HepG2 (cell line): ENCODE data around the gene UBE2G2. TPM values are rescaled to one million over a fixed set of nuclear protein-coding genes. Genes with fewer than 3 reads are reported as not detected.

ENCODE experiments used
- ATAC-seq: fragments of 200-7000 bp; cut with Tn5 transposase; 3 replicates; pipeline ENCODE4 v1.9.1; 2020; ENCODE audit warnings: mild to moderate bottlenecking, moderate library complexity
- BruUV-seq: library from RNA; stranded (reverse); fragments of 400-500 nt; replicated peaks from 2 replicates; lab custom pipeline; 2021; lab: Mats Ljungman, UMichigan
- CTCF ChIA-PET: fragments of 300-600 bp; formaldehyde crosslinking; extraction: SDS; loops from one replicate; lab custom pipeline; 2021; ENCODE audit warnings: low total read pairs, inconsistent platforms, low intra/inter-chr PET ratio; lab: Yijun Ruan, JAX
- POLR2A ChIA-PET: fragments of 350-600 bp; sonication (Branson Sonifier 250); formaldehyde crosslinking; loops from one replicate; lab custom pipeline; 2020; ENCODE audit warnings: antibody characterized with exemption, inconsistent platforms; lab: Yijun Ruan, JAX
- DNase-seq: peaks from one replicate; pipeline ENCODE4 v3.0.0-alpha.2; 2015; ENCODE audit warnings: low spot score
- FAIRE-seq: peaks from 3 replicates; lab custom pipeline; 2011; peaks lifted over from hg19 to GRCh38; lab: Jason Lieb, UNC
- H2AFZ ChIP-seq: one replicate; pipeline ENCODE4 v1.6.1; 2011; ENCODE audit warnings: low read length, inconsistent platforms
- H3K27ac ChIP-seq: fragments of 300-600 bp; 3 replicates; pipeline ENCODE4 v1.8.0; 2011; ENCODE audit warnings: mixed run types, mild to moderate bottlenecking, mixed read lengths, low read length, inconsistent platforms; ENCODE audit not compliant: insufficient read depth; ENCODE audit errors: extremely low read length
- H3K27me3 ChIP-seq, 2 experiments: fragments of 200-600 bp in 1 of 2; 2 replicates in 1 of 2; 3 replicates in 1 of 2; pipeline versions ENCODE4 v1.6.0 to v1.8.0; 2011; ENCODE audit warnings: low read length in 2 of 2, mild to moderate bottlenecking in 2 of 2, moderate library complexity in 2 of 2, inconsistent platforms in 1 of 2; ENCODE audit not compliant: insufficient read depth in 2 of 2, control insufficient read depth in 1 of 2
- H3K36me3 ChIP-seq, 2 experiments: fragments of 200-600 bp in 1 of 2; replicated peaks in 1 of 2; 2 replicates in 1 of 2; 3 replicates in 1 of 2; pipeline versions ENCODE4 v1.5.1 to v1.8.0; 2011; ENCODE audit warnings: low read length in 2 of 2, inconsistent platforms in 1 of 2; ENCODE audit not compliant: insufficient read depth in 2 of 2, control insufficient read depth in 1 of 2
- H3K4me1 ChIP-seq: 2 replicates; pipeline ENCODE4 v1.5.1; 2012; ENCODE audit warnings: low read length, inconsistent platforms; ENCODE audit not compliant: insufficient read depth
- H3K4me2 ChIP-seq: 2 replicates; pipeline ENCODE4 v1.6.0; 2011; ENCODE audit warnings: low read depth, low read length, inconsistent platforms
- H3K4me3 ChIP-seq, 3 experiments: fragments of 200-600 bp in 1 of 3; sonication (generic), shearing (Covaris generic) in 1 of 3; replicated peaks in 1 of 3; 2 replicates each; pipeline ENCODE4 v1.5.1; 2011 to 2016; ENCODE audit warnings: low read length in 3 of 3, inconsistent platforms in 2 of 3, low read depth in 2 of 3, mild to moderate bottlenecking in 2 of 3, control low read depth in 1 of 3, mixed read lengths in 1 of 3; ENCODE audit not compliant: insufficient read depth in 1 of 3
- H3K79me2 ChIP-seq: one replicate; pipeline ENCODE4 v1.6.1; 2011; ENCODE audit warnings: low read length, inconsistent platforms; ENCODE audit not compliant: insufficient read depth
- H3K9ac ChIP-seq: 2 replicates; pipeline ENCODE4 v1.6.0; 2011; ENCODE audit warnings: mild to moderate bottlenecking, low read depth, low read length, inconsistent platforms; ENCODE audit not compliant: insufficient read depth
- H3K9me3 ChIP-seq: 2 replicates; pipeline ENCODE4 v1.5.1; 2012; ENCODE audit warnings: mild to moderate bottlenecking, low read length
- H4K20me1 ChIP-seq: 2 replicates; pipeline ENCODE4 v1.6.0; 2011; ENCODE audit warnings: inconsistent platforms, mild to moderate bottlenecking, low read length, moderate library complexity; ENCODE audit not compliant: insufficient read depth
- BRCA1 ChIP-seq: sonication (generic); formaldehyde crosslinking; IDR thresholded peaks from 2 replicates; pipeline ENCODE4 v1.4.0; 2020; ENCODE audit warnings: missing genetic modification reagents
- FIP1L1 ChIP-seq: fragments of 200-400 bp; formaldehyde crosslinking; IDR thresholded peaks from 2 replicates; pipeline ENCODE4 v1.6.1; 2018; ENCODE audit warnings: low read depth, mild to moderate bottlenecking, low read length, moderate library complexity, borderline replicate concordance; ENCODE audit not compliant: insufficient read depth
- FOSL2 ChIP-seq: sonication (generic); formaldehyde crosslinking; IDR thresholded peaks from 2 replicates; pipeline ENCODE4 v1.4.0; 2020; ENCODE audit warnings: missing genetic modification reagents
- FOXA3 ChIP-seq: IDR thresholded peaks from 2 replicates; pipeline ENCODE4 v1.6.1; 2016; ENCODE audit warnings: missing genetic modification reagents, missing compliant biosample characterization
- HCFC1 ChIP-seq: fragments of 150-350 bp; IDR thresholded peaks from 2 replicates; pipeline ENCODE4 v1.6.1; 2014; ENCODE audit warnings: low read depth, low read length
- JUN ChIP-seq: sonication (generic); formaldehyde crosslinking; IDR thresholded peaks from 2 replicates; pipeline ENCODE4 v1.4.0; 2020; ENCODE audit warnings: mild to moderate bottlenecking, missing genetic modification reagents
- MYNN ChIP-seq: sonication (generic); formaldehyde crosslinking; IDR thresholded peaks from 2 replicates; pipeline ENCODE4 v1.4.0; 2020; ENCODE audit warnings: mild to moderate bottlenecking, low read depth, missing genetic modification reagents
- REST ChIP-seq, 2 experiments: IDR thresholded peaks; 2 replicates each; pipeline ENCODE4 v1.6.1; 2011 to 2012; ENCODE audit warnings: low read length in 2 of 2, borderline replicate concordance in 1 of 2, low read depth in 1 of 2, mild to moderate bottlenecking in 1 of 2, moderate library complexity in 1 of 2
- ZBTB21 ChIP-seq: sonication (generic); formaldehyde crosslinking; IDR thresholded peaks from 2 replicates; pipeline ENCODE4 v1.4.0; 2020; ENCODE audit warnings: missing genetic modification reagents
- ZKSCAN1 ChIP-seq: fragments of 150-350 bp; IDR thresholded peaks from 2 replicates; pipeline ENCODE4 v1.6.1; 2014; ENCODE audit warnings: low read length
- ZNF142 ChIP-seq: sonication (generic); formaldehyde crosslinking; IDR thresholded peaks from 2 replicates; pipeline ENCODE4 v1.4.0; 2020; ENCODE audit warnings: missing genetic modification reagents
- ZNF329 ChIP-seq: sonication (generic); formaldehyde crosslinking; IDR thresholded peaks from 2 replicates; pipeline ENCODE4 v1.9.0; 2021; ENCODE audit warnings: low read depth, mild to moderate bottlenecking, missing genetic modification reagents
- ZNF510 ChIP-seq: sonication (generic); formaldehyde crosslinking; IDR thresholded peaks from 2 replicates; pipeline ENCODE4 v1.4.0; 2020; ENCODE audit warnings: low read depth, mild to moderate bottlenecking, missing genetic modification reagents
- ZNF619 ChIP-seq: sonication (generic); formaldehyde crosslinking; IDR thresholded peaks from 2 replicates; pipeline ENCODE4 v1.4.0; 2020; ENCODE audit warnings: mild to moderate bottlenecking, missing genetic modification reagents
- WGBS: methylation state at CpG from one replicate; pipeline ENCODE4 v1.1.6; 2017; ENCODE audit warnings: low lambda C conversion rate; 5-methylcytosine and 5-hydroxymethylcytosine counted together
- in situ Hi-C: cut with HindIII; loops from 2 replicates; pipeline ENCODE4 v1.10.0; 2017; ENCODE audit warnings: low pct_unique_long_range_greater_than_20kb; ENCODE audit not compliant: extremely low pct_ligation_motif_present
- intact Hi-C: fragments of 100-400 bp; cut with micrococcal nuclease; formaldehyde crosslinking; loops from one replicate; pipeline ENCODE4 v1.10.0; 2022; ENCODE audit not compliant: unreplicated experiment
- polyA plus RNA-seq, 8 experiments: library from polyadenylated mRNA; depleted of rRNA in 3 of 8; stranded (reverse) in 7 of 8; unstranded in 1 of 8; fragments of >200 nt; fragmentation: Illumina TruSeq in 4 of 8; extraction: Trizol in 4 of 8; gene quantifications; 2 replicates each; pipeline versions ENCODE4 v1.2.1 to v1.2.3, GENCODE V29; 2011 to 2016; ENCODE audit warnings: low read depth in 4 of 8, missing spikeins in 1 of 8, mixed read lengths in 1 of 8; ENCODE audit not compliant: insufficient read depth in 1 of 8
- total RNA-seq, 5 experiments: library from RNA; depleted of rRNA; stranded (reverse); fragments of >200 nt; fragmentation: Illumina TruSeq; extraction: Trizol; gene quantifications; 2 replicates each; pipeline ENCODE4 v1.2.3, GENCODE V29; 2016; ENCODE audit warnings: low read depth in 1 of 5

UBE2G2 gene
- total and polyA plus RNA-seq, 2 of the 13 experiments (the other 11 are each of a cell fraction or from before 2014, with no cell fraction given), result 55.4 to 92.0 TPM

GRCh38 chr21:44834231-44834950 is 32.8 kb upstream of the UBE2G2 start:
- no peak for FAIRE-seq
- peaks cover 4 to 22% of the 10 kb centered on the region in 2 experiments for H3K27me3 ChIP-seq
- TF ChIP-seq REST (IDR thresholded peaks at IDR 0.05; ENCODE audit: borderline replicate concordance in 1 of 2, low read depth in 1 of 2, low read length in 2 of 2) (no peak), ZNF510 (CRISPR knock-in tag) (no peak), BRCA1 (CRISPR knock-in tag) (no peak), FOSL2 (CRISPR knock-in tag) (no peak), ZKSCAN1 (no peak), ZNF329 (CRISPR knock-in tag) (no peak), JUN (CRISPR knock-in tag) (no peak), MYNN (CRISPR knock-in tag) (no peak), ZNF619 (CRISPR knock-in tag) (no peak), FIP1L1 (no peak), FOXA3 (CRISPR knock-in tag) (no peak), ZNF142 (no peak), ZBTB21 (CRISPR knock-in tag) (no peak), HCFC1 (no peak)

More at GRCh38 chr21:44834231-44834950, 32.8 kb upstream of the UBE2G2 start:
- no peak overlapping the region for H2AFZ ChIP-seq
- ChIA-PET POLR2A (no interaction called here), CTCF (no interaction called here)
- no peak overlapping the region for H3K27ac ChIP-seq
- no TSS peak for BruUV-seq
- H3K9ac ChIP-seq, result no peak overlapping the region
- in situ Hi-C loops, result no loop called here
- H3K4me1 ChIP-seq, result peaks cover 40% of the 10 kb centered on the region
- no peaks in the 10 kb centered on the region for H3K79me2 ChIP-seq
- intact Hi-C loops, result no loop called here
- H4K20me1 ChIP-seq, result no peaks in the 10 kb centered on the region
- H3K36me3 ChIP-seq, result no peaks in the 10 kb centered on the region
- peaks cover 3% of the 10 kb centered on the region; the same call in 1 of the 2 replicates for H3K9me3 ChIP-seq
- H3K4me2 ChIP-seq, result no peak overlapping the region
- DNase-seq (no peak), ATAC-seq (no peak)
- 27% methylated on average over 7 of the region's 26 CpGs for WGBS
- H3K4me3 ChIP-seq, result no peak overlapping the region
